Activated CD4-positive, alpha-beta T cell treated with anti-CD3 and anti-CD28 coated beads, Interleukin-2, amount 10 ng/mL, durations not matched to agents 7 days and 5 days (primary cell): ENCODE measurements around the gene ALG1. TPM values are rescaled to one million over a fixed set of nuclear protein-coding genes. Genes with fewer than 3 reads are reported as not detected.

ENCODE experiments used
- CTCF ChIA-PET: fragments of 350-600 bp; sonication (Branson Sonifier 250); formaldehyde crosslinking; loops from one replicate; lab custom pipeline; 2021; ENCODE audit warnings: antibody characterized with exemption; lab: Charles Lee
- POLR2A ChIA-PET: fragments of 350-600 bp; sonication (Branson Sonifier 250); formaldehyde crosslinking; loops from one replicate; lab custom pipeline; 2021; ENCODE audit warnings: antibody characterized with exemption; lab: Charles Lee
- DNase-seq: peaks from one replicate; pipeline ENCODE4 v3.0.0-alpha.2; 2020
- H3K27ac Mint-ChIP-seq: one replicate; pipeline ENCODE4 v1.8.0; 2021; ENCODE audit warnings: mild to moderate bottlenecking, moderate library complexity, mixed read lengths
- H3K27me3 Mint-ChIP-seq: one replicate; pipeline ENCODE4 v1.8.0; 2021; ENCODE audit warnings: mixed read lengths
- H3K36me3 Mint-ChIP-seq: one replicate; pipeline ENCODE4 v1.8.0; 2021; ENCODE audit warnings: low read depth, mixed read lengths
- H3K4me1 Mint-ChIP-seq: one replicate; pipeline ENCODE4 v1.8.0; 2021; ENCODE audit warnings: mixed read lengths
- H3K4me3 Mint-ChIP-seq: one replicate; pipeline ENCODE4 v1.8.0; 2021; ENCODE audit warnings: mild to moderate bottlenecking, moderate library complexity, mixed read lengths
- H3K9me3 Mint-ChIP-seq: one replicate; pipeline ENCODE4 v1.8.0; 2021; ENCODE audit warnings: mixed read lengths
- total RNA-seq, 2 experiments: library from RNA; stranded (reverse); gene quantifications; one replicate each; pipeline ENCODE4 v1.2.3, GENCODE V29; 2021

ALG1 gene
- 10 to 100 TPM; 24.5 to 26.0 TPM for total RNA-seq

- CTCF ChIA-PET: no interaction called here
- H3K27me3 Mint-ChIP-seq: no peaks in the 10 kb centered on the region
- POLR2A ChIA-PET: no interaction called here
Observed at GRCh38 chr16:5071681-5072333, at the start of gene ALG1. Gene ALG1 (plus strand): TSS chr16:5071843. CDS start chr16:5071850, 7 bp downstream.

GRCh38 chr16:5022521-5022920 is 49.1 kb upstream of the ALG1 start:
- ChIA-PET POLR2A (no interaction called here), CTCF (no interaction called here)
- Mint-ChIP-seq H3K4me1 (no peaks in the 10 kb centered on the region), H3K4me3 (no peak overlapping the region), H3K27ac (no peak overlapping the region), H3K9me3 (no peaks in the 10 kb centered on the region), H3K27me3 (no peaks in the 10 kb centered on the region), H3K36me3 (no peaks in the 10 kb centered on the region)
- DNase-seq: no peak

More at GRCh38 chr16:5071681-5072333, at the start of gene ALG1:
- H3K9me3 Mint-ChIP-seq: no peaks in the 10 kb centered on the region
- H3K4me3 Mint-ChIP-seq: peak within 1 kb of the TSS; percentile 91
- peaks cover 6% of the 10 kb centered on the region for H3K36me3 Mint-ChIP-seq
- H3K27ac Mint-ChIP-seq: peak within 1 kb of the TSS; percentile 99
- peaks cover 31% of the 10 kb centered on the region for H3K4me1 Mint-ChIP-seq
- DNase-seq: peak; percentile 90

GRCh38 chr16:5024632-5025031 is 47.0 kb upstream of the ALG1 start:
- no peaks in the 10 kb centered on the region for H3K9me3 Mint-ChIP-seq
- H3K4me3 Mint-ChIP-seq: no peak overlapping the region
- ChIA-PET POLR2A (no interaction called here), CTCF (no interaction called here)
- no peak overlapping the region for H3K27ac Mint-ChIP-seq
- H3K36me3 Mint-ChIP-seq: no peaks in the 10 kb centered on the region
- peaks cover 3% of the 10 kb centered on the region for H3K4me1 Mint-ChIP-seq
- H3K27me3 Mint-ChIP-seq: no peaks in the 10 kb centered on the region
- DNase-seq: no peak

GRCh38 chr16:5025171-5025632 is 46.4 kb upstream of the ALG1 start:
- no peaks in the 10 kb centered on the region for H3K36me3 Mint-ChIP-seq
- no peaks in the 10 kb centered on the region for H3K27me3 Mint-ChIP-seq
- ChIA-PET POLR2A (no interaction called here), CTCF (interaction anchor here (0.5 kb wide), 1 partner anchor 96 kb away, joined by 5 read pairs; no protein-coding TSS in a partner anchor)
- no peaks in the 10 kb centered on the region for H3K9me3 Mint-ChIP-seq
- no peak overlapping the region for H3K27ac Mint-ChIP-seq
- peaks cover 3% of the 10 kb centered on the region for H3K4me1 Mint-ChIP-seq
- no peak for DNase-seq
- no peak overlapping the region for H3K4me3 Mint-ChIP-seq

- POLR2A ChIA-PET: no interaction called here
- H3K27ac Mint-ChIP-seq: no peak overlapping the region
Observed at GRCh38 chr16:5026664-5027063, 45.0 kb upstream of the ALG1 start.

GRCh38 chr16:5027086-5027485 is 44.6 kb upstream of the ALG1 start:
- ChIA-PET POLR2A (no interaction called here), CTCF (interaction anchor here (1.4 kb wide), 1 partner anchor 10 kb away, joined by 3 read pairs; no protein-coding TSS in a partner anchor)
- H3K27me3 Mint-ChIP-seq: no peaks in the 10 kb centered on the region
- DNase-seq: no peak
- H3K9me3 Mint-ChIP-seq: no peaks in the 10 kb centered on the region
- peaks cover 6% of the 10 kb centered on the region for H3K4me1 Mint-ChIP-seq
- H3K27ac Mint-ChIP-seq: no peak overlapping the region
- H3K4me3 Mint-ChIP-seq: no peak overlapping the region
- no peaks in the 10 kb centered on the region for H3K36me3 Mint-ChIP-seq

More at GRCh38 chr16:5026664-5027063, 45.0 kb upstream of the ALG1 start:
- Mint-ChIP-seq H3K9me3 (no peaks in the 10 kb centered on the region), H3K4me1 (peaks cover 3% of the 10 kb centered on the region), H3K36me3 (no peaks in the 10 kb centered on the region), H3K4me3 (no peak overlapping the region), H3K27me3 (no peaks in the 10 kb centered on the region)
- no peak for DNase-seq
- CTCF ChIA-PET: no interaction called here

- Mint-ChIP-seq H3K27me3 (no peaks in the 10 kb centered on the region), H3K27ac (no peak overlapping the region), H3K4me1 (peaks cover 10% of the 10 kb centered on the region), H3K4me3 (no peak overlapping the region), H3K9me3 (no peaks in the 10 kb centered on the region), H3K36me3 (no peaks in the 10 kb centered on the region)
- ChIA-PET POLR2A (no interaction called here), CTCF (interaction anchor here (1.4 kb wide), 1 partner anchor 10 kb away, joined by 3 read pairs; no protein-coding TSS in a partner anchor)
- no peak for DNase-seq
Observed at GRCh38 chr16:5027575-5028235, 43.9 kb upstream of the ALG1 start.

- Mint-ChIP-seq H3K4me1 (peaks cover 16% of the 10 kb centered on the region), H3K4me3 (no peak overlapping the region), H3K36me3 (no peaks in the 10 kb centered on the region), H3K27ac (no peak overlapping the region), H3K27me3 (no peaks in the 10 kb centered on the region), H3K9me3 (no peaks in the 10 kb centered on the region)
- no peak for DNase-seq
- POLR2A ChIA-PET: no interaction called here
- CTCF ChIA-PET: interaction anchor here (2.0 kb wide), 1 partner anchor 11 kb away, joined by 6 read pairs; no protein-coding TSS in a partner anchor
Observed at GRCh38 chr16:5028950-5029475, 42.6 kb upstream of the ALG1 start.

GRCh38 chr16:5030251-5030870 is 41.3 kb upstream of the ALG1 start:
- no peak for DNase-seq
- no peaks in the 10 kb centered on the region for H3K9me3 Mint-ChIP-seq
- H3K27me3 Mint-ChIP-seq: no peaks in the 10 kb centered on the region
- no peaks in the 10 kb centered on the region for H3K36me3 Mint-ChIP-seq
- H3K27ac Mint-ChIP-seq: no peak overlapping the region
- CTCF ChIA-PET: interaction anchor here (2.0 kb wide), 1 partner anchor 12 kb away, joined by 6 read pairs; no protein-coding TSS in a partner anchor
- no peak overlapping the region for H3K4me3 Mint-ChIP-seq
- POLR2A ChIA-PET: no interaction called here
- peaks cover 26% of the 10 kb centered on the region for H3K4me1 Mint-ChIP-seq

GRCh38 chr16:5031601-5032000 is 40.0 kb upstream of the ALG1 start:
- Mint-ChIP-seq H3K27me3 (no peaks in the 10 kb centered on the region), H3K4me3 (no peak overlapping the region), H3K27ac (peak overlapping the region; percentile 6), H3K36me3 (no peaks in the 10 kb centered on the region), H3K9me3 (no peaks in the 10 kb centered on the region), H3K4me1 (peaks cover 26% of the 10 kb centered on the region)
- DNase-seq: no peak
- POLR2A ChIA-PET: no interaction called here
- CTCF ChIA-PET: no interaction called here

GRCh38 chr16:5032748-5033167 is 38.9 kb upstream of the ALG1 start:
- no peaks in the 10 kb centered on the region for H3K36me3 Mint-ChIP-seq
- no peak for DNase-seq
- peak overlapping the region; percentile 83 for H3K27ac Mint-ChIP-seq
- H3K9me3 Mint-ChIP-seq: no peaks in the 10 kb centered on the region
- CTCF ChIA-PET: no interaction called here
- peak overlapping the region; percentile 84 for H3K4me3 Mint-ChIP-seq
- H3K27me3 Mint-ChIP-seq: no peaks in the 10 kb centered on the region
- POLR2A ChIA-PET: no interaction called here
- H3K4me1 Mint-ChIP-seq: peaks cover 26% of the 10 kb centered on the region

- Mint-ChIP-seq H3K36me3 (no peaks in the 10 kb centered on the region), H3K27me3 (no peaks in the 10 kb centered on the region), H3K9me3 (no peaks in the 10 kb centered on the region), H3K4me1 (peaks cover 26% of the 10 kb centered on the region), H3K4me3 (peak within 1 kb of the TSS; percentile 84), H3K27ac (peak within 1 kb of the TSS; percentile 85)
- POLR2A ChIA-PET: interaction anchor here (0.8 kb wide), 1 partner anchor 31 kb away, joined by 3 read pairs; no protein-coding TSS in a partner anchor
- DNase-seq: peak; percentile 89
- CTCF ChIA-PET: interaction anchor here (0.7 kb wide), 1 partner anchor 113 kb away, joined by 3 read pairs; no protein-coding TSS in a partner anchor
Observed at GRCh38 chr16:5033256-5034166, 38.1 kb upstream of the ALG1 start, which contains the start of gene NAGPA. Gene NAGPA (minus strand): TSS chr16:5033935. CDS start chr16:5033914, 21 bp downstream.
